ENCODE measurements around the gene INPP5K. TPM values are rescaled to one million over a fixed set of nuclear protein-coding genes. Genes with fewer than 3 reads are reported as not detected.
A peak's percentile ranks its signal among the peaks of the same experiment; 100 is the strongest.

Gene INPP5K
- total RNA-seq, 4 donors from 2014 or later, result 62.0 to 89.3 (median 76.1) TPM

DNA sequence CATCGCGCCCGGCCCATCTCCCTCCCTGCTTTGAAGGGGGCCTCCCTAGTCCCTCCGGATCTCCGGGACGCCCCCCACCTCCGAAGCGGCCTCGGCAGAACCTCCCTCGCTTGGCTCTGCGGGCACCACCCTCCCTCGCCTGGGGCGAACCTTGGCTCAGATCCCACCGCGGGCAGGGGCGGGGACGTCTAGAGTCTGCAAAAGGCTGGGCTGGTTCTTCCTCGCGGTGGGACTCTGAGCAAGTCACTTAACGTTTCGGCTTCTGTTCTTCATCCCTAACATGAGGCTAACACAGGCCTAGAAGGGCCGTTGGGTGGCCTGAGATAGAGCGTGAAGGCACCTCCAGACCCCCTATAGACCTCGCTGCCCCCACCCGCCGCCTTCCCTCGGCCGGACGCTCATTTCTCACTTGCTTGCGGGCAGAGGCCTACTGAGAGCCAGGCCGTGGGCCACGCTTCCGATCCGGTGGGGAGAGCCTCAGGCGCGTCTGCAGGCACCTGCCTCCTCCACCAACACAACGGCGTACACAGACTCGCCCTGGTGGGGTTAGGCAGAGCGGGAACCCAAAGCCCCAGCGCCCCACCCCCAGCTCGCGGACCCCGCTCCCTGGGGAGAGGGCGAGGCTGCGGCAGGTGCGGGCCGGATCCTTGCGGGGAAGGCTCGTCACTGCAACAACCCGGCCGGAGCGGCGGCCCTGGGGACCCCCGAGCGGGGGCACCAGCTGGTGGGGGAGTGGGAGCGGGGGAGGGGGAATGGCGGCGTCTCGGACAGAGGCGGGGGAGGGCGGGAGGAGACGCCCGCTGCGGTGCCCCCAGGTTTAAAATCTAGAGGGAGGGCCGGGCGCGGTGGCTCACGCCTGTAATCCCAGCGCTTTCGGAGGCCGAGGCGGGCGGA is 29.4 kb downstream of the INPP5K start:
- peak; percentile 49 to 85 for TF ChIP-seq POLR2AphosphoS5 (IDR thresholded peaks at IDR 0.05)
- TF ChIP-seq EP300 (IDR thresholded peaks at IDR 0.05), result no peak
- WGBS, result 20% methylated on average over 35 of the region's 74 CpGs
- Histone ChIP-seq H3K9me3 (no peaks in the 10 kb centered on the region), H3K4me3 (peak overlapping the region; percentile 83 to 93 (median 87)), H3K36me3 (peaks cover 10 to 22% (median 21%) of the 10 kb centered on the region in 4 donors), H3K27me3 (no peaks in the 10 kb centered on the region), H3K27ac (replicated peaks in 1 of 4) (peak overlapping the region; percentile 96 to 99 (median 97)), H3K4me1 (peaks cover 69 to 88% (median 86%) of the 10 kb centered on the region in 4 donors)
- intact Hi-C loops (cut with DNase I), result no loop called here
- DNase-seq (ENCODE audit: extremely low spot score), result no peak

DNA sequence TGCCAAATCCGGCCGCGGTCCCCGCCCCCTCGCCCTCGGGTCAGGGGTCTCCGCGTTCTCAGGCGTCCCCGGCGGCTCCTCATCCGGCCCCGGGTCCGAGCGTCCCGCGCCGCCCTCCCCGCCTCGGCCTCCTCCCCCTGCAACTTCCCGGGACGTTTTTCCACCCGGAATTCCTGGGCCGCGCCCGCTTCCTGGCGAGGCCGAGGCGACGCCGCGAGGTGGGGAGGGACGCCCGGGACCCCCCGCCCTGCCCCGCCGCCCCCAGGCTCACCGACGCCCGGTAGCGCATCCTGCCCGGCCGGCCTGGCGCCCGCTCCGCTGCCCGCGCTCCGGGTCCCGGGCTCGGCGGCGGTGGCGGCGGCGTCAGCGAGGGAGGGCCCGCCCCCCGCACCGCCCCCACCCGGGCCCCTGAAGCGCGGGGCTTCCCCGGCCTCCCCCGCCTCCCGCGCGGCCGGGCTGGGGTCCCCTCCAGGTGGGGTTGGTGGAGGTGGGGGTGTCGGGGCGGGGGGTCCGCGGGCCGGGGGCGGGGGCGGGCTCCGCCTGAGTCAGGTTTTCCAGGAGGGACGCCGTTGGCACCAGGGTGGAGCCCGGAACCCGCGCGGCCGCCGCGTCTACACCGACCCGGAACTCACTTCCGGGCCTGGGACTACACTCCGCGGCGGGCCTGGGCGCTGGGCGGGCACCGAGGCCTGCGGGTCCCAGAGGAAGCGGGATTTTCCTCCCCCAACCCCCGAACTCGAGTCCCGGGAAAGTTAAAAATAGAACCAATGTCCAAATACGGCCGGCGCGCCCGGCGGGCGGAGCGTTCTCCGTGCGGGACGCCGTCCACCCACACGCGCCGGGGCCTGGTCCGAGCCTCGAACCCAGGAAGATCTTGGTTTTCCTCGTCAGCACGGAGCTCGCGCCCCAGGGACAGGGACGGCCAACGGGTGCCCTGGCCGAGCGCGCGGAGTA is 30.7 kb downstream of the INPP5K start:
- TF ChIP-seq POLR2AphosphoS5 (IDR thresholded peaks at IDR 0.05), result peak; percentile 68 to 73
- TF ChIP-seq, protein P1, sequence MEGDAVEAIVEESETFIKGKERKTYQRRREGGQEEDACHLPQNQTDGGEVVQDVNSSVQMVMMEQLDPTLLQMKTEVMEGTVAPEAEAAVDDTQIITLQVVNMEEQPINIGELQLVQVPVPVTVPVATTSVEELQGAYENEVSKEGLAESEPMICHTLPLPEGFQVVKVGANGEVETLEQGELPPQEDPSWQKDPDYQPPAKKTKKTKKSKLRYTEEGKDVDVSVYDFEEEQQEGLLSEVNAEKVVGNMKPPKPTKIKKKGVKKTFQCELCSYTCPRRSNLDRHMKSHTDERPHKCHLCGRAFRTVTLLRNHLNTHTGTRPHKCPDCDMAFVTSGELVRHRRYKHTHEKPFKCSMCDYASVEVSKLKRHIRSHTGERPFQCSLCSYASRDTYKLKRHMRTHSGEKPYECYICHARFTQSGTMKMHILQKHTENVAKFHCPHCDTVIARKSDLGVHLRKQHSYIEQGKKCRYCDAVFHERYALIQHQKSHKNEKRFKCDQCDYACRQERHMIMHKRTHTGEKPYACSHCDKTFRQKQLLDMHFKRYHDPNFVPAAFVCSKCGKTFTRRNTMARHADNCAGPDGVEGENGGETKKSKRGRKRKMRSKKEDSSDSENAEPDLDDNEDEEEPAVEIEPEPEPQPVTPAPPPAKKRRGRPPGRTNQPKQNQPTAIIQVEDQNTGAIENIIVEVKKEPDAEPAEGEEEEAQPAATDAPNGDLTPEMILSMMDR (IDR thresholded peaks at IDR 0.05), result no peak
- no peaks in the 10 kb centered on the region for H3K9me3 ChIP-seq
- H3K4me1 ChIP-seq, result peaks cover 74 to 93% (median 89%) of the 10 kb centered on the region in 4 donors
- 3% methylated on average over 50 of the region's 127 CpGs for WGBS
- intact Hi-C loops (cut with DNase I), result no loop called here
- H3K27ac ChIP-seq (replicated peaks in 1 of 4), result peak overlapping the region; percentile 96 to 99 (median 97)
- DNase-seq (ENCODE audit: extremely low spot score), result no peak
- peaks cover 17 to 36% (median 34%) of the 10 kb centered on the region in 4 donors for H3K36me3 ChIP-seq
- no peaks in the 10 kb centered on the region for H3K27me3 ChIP-seq
- peak overlapping the region; percentile 83 to 93 (median 87) for H3K4me3 ChIP-seq

DNA sequence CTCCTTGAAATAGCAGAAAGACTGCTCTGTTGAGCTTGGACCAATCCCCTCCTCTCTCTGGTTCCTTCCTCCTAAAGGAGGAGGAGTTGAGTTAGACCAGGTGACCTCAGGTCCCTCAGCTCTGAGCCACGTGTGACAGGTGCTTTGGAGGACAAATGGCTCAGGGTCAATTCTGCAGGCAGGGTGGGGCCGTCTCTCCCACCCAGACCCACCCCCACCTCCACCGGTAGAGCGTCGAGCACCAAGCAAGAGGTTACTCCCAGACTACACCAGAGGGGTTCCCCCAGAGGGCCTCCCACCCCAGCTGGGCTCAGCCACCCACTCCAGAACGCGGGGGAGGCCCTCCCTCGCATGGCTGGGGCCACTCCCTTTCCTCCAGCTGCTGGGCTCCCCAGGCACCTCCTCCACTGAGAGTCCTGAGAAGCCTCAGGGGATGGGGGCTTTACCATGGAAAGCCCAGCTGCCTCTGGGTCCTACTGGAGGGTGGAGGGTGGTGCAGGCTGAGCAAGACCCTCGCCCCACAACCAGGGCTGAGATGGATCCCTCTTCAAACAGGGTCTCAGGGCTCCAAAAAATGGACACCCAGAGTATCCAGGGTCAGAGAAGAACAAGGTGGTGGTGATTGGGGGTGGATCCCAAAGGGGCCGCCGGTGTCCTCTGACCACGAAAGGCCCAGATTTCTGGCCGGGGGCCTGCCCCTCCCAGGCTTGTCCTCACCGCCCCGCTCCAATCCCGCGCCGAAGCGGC is 31.6 kb downstream of the INPP5K start:
- H3K4me1 ChIP-seq, result peaks cover 66 to 88% (median 82%) of the 10 kb centered on the region in 4 donors
- no peaks in the 10 kb centered on the region for H3K9me3 ChIP-seq
- TF ChIP-seq EP300 (IDR thresholded peaks at IDR 0.05) (no peak), POLR2AphosphoS5 (IDR thresholded peaks at IDR 0.05) (peak; percentile 2 to 56)
- intact Hi-C loops (cut with DNase I), result no loop called here
- H3K27ac ChIP-seq (replicated peaks in 1 of 4), result peak overlapping the region; percentile 96 to 99 (median 97)
- no peak for DNase-seq (ENCODE audit: extremely low spot score)
- H3K4me3 ChIP-seq, result peak overlapping the region; percentile 83 to 93 (median 87)
- H3K36me3 ChIP-seq, result peaks cover 25 to 44% (median 42%) of the 10 kb centered on the region in 4 donors
- 7% methylated on average over 5 of the region's 19 CpGs for WGBS
- H3K27me3 ChIP-seq, result no peaks in the 10 kb centered on the region

DNA sequence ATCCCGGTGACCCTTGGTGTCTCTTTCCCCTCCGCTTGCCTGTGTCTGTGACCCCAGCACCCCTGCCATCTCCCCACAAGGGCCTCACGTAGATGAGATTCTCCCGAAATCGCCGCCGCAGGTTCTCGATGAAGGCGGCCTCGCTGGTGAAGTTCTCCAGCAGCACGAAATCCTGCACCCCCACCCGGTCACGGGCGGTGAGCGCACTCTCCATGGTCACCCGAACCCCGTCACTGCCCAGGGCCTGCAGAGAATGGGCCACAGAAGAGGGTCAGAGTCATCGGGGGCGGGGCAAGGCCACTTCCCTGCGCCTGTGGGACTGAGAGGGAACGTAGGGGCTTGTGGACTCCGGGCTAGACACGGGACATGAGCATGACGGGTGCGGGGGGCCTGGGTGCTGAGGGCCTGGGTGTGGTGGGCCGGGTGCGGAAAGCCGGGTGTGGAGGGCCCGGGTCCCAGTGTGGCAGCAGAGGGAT is 32.3 kb downstream of the INPP5K start:
- 83% methylated on average over 29 of the region's 29 CpGs for WGBS
- Histone ChIP-seq H3K36me3 (peaks cover 33 to 52% (median 50%) of the 10 kb centered on the region in 4 donors), H3K4me3 (peak overlapping the region; percentile 83 to 93 (median 87)), H3K9me3 (no peaks in the 10 kb centered on the region), H3K4me1 (peaks cover 58 to 80% (median 74%) of the 10 kb centered on the region in 4 donors), H3K27me3 (no peaks in the 10 kb centered on the region), H3K27ac (replicated peaks in 1 of 4) (peak overlapping the region; percentile 96 to 99 (median 97))
- DNase-seq (ENCODE audit: extremely low spot score), result no peak
- TF ChIP-seq EP300 (IDR thresholded peaks at IDR 0.05) (no peak), POLR2A (IDR thresholded peaks at IDR 0.05; ENCODE audit: low read depth) (no peak), POLR2AphosphoS5 (IDR thresholded peaks at IDR 0.05) (no peak)
- TF ChIP-seq, protein P1 (IDR thresholded peaks at IDR 0.05), result no peak
- intact Hi-C loops (cut with DNase I), result no loop called here

DNA sequence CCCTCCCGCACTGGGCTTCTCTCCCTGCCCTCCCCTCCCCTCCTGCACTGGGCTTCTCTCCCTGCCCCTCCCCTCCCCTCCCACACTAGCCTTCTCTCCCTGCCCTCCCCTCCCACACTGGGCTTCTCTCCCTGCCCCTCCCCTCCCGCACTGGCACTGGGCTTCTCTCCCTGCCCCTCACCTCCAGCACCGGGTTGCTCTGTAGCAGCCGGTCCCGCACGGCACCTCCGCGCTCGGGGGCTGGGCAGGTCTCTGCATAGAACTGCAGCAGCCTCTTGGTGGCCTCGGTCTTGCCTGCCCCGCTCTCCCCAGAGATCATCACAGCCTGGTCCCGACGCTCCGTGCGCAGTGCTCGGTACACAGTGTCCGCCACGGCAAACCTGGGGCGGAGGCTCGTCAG is 33.7 kb downstream of the INPP5K start:
- 63% methylated on average over 20 of the region's 20 CpGs for WGBS
- Histone ChIP-seq H3K36me3 (peaks cover 47 to 66% (median 64%) of the 10 kb centered on the region in 4 donors), H3K4me1 (peaks cover 49 to 70% (median 61%) of the 10 kb centered on the region in 4 donors), H3K9me3 (no peaks in the 10 kb centered on the region), H3K27me3 (no peaks in the 10 kb centered on the region), H3K4me3 (peak overlapping the region in 1 of 4 donors; percentile 20), H3K27ac (replicated peaks in 1 of 4) (peak overlapping the region; percentile 68 to 99 (median 96))
- intact Hi-C loops (cut with DNase I), result no loop called here
- no peak for DNase-seq (ENCODE audit: extremely low spot score)
- no peak for TF ChIP-seq POLR2AphosphoS5 (IDR thresholded peaks at IDR 0.05)
- TF ChIP-seq EP300 (IDR thresholded peaks at IDR 0.05), result no peak
- TF ChIP-seq POLR2A (IDR thresholded peaks at IDR 0.05; ENCODE audit: low read depth), result no peak
- TF ChIP-seq, protein P1 (IDR thresholded peaks at IDR 0.05), result no peak
